Astrocyte (in vitro differentiated cells and primary cell): ENCODE data around the gene RHBDL1.

Experiments used
- CTCF ChIP-seq: IDR thresholded peaks from 2 replicates; pipeline ENCODE4 v1.5.1; 2011; ENCODE audit warnings: low read depth, mild to moderate bottlenecking, inconsistent platforms, low read length, moderate library complexity; ENCODE audit not compliant: insufficient read depth
- EZH2 ChIP-seq: IDR thresholded peaks from 2 replicates; pipeline ENCODE4 v1.6.1; 2012; ENCODE audit warnings: mild to moderate bottlenecking, low read length, inconsistent platforms; ENCODE audit not compliant: insufficient read depth

GRCh38 chr16:636206-637080 is 39.0 kb upstream of the RHBDL1 start, which contains the start of gene METTL26:
- TF ChIP-seq EZH2 (no peak), CTCF (no peak)
